Upper lobe of right lung (tissue), 1 donor: Measurements from ENCODE around the gene NWD2. TPM values are rescaled to one million over a fixed set of nuclear protein-coding genes. Genes with fewer than 3 reads are reported as not detected.

Experiments
- ATAC-seq: fragments of 200-7000 bp; cut with Tn5 transposase; one replicate; pipeline ENCODE4 v1.9.1; 2020; ENCODE audit warnings: mild to moderate bottlenecking, moderate library complexity
- DNase-seq: peaks from one replicate; pipeline ENCODE4 v3.0.0-alpha.2; 2020
- H3K27ac ChIP-seq: fragments of 200-600 bp; one replicate; pipeline ENCODE4 v1.8.0; 2022
- H3K27me3 ChIP-seq: fragments of 200-600 bp; one replicate; pipeline ENCODE4 v1.8.0; 2022; ENCODE audit warnings: mild to moderate bottlenecking
- H3K36me3 ChIP-seq: fragments of 200-600 bp; one replicate; pipeline ENCODE4 v1.8.0; 2022
- H3K4me1 ChIP-seq: fragments of 200-600 bp; one replicate; pipeline ENCODE4 v1.8.0; 2022
- H3K4me3 ChIP-seq: fragments of 200-600 bp; one replicate; pipeline ENCODE4 v1.8.0; 2022; ENCODE audit warnings: mild to moderate bottlenecking
- H3K9me3 ChIP-seq: fragments of 200-600 bp; one replicate; pipeline ENCODE4 v1.8.0; 2022
- intact Hi-C: fragments of 100-400 bp; cut with DNase I; formaldehyde crosslinking; loops from one replicate; pipeline ENCODE4 v1.11.0; 2022
- total RNA-seq: library from RNA; stranded (reverse); fragmentation: NEBNext Ultra II Directional; extraction: Animal tissue kit (Norgen Biotek cat#: 25700); gene quantifications from one replicate; pipeline ENCODE4 v1.2.1, GENCODE V29; 2021
- TF ChIP-seq, protein P1 (sequence below): fragments of 200-600 bp; IDR thresholded peaks from one replicate; pipeline ENCODE4 v1.8.0; 2022; ENCODE audit warnings: antibody characterized with exemption
- donor health status: DM: no; HTN: yes; CAD: no; lungs with severe emphysema.

NWD2 gene
- total RNA-seq, 1 donor from 2014 or later = not detected

DNA sequence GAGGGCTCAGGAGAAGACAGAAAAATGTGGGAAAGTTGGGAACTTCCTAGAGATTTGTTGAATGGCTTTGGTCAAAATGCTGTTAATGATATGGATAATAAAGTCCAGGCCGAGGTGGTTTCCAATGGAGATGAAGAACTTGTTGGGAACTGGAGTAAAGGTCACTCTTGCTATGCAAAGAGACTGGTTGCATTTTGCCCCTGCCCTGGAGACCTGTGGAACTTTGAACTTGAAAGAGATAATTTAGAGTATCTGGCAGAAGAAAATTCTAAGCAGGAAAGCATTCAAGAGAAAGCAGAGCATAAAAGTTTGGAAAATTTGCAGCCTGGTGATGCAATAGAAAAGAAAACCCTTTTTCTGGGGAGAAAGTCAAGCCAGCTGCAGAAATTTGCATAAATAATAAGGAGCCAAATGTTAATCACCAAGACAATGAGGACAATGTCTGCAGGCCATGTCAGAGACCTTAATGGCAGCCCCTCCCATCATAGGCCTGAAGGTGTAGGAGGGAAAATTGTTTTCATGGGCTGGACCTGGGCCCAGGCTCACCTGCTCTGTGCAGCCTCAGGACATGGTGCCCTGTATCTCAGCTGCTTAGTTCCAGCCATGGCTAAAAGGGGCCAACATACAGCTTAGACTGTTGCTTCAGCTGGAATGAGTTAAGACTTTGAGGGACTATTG, 237.8 kb downstream of the NWD2 start:
- Histone ChIP-seq H3K27me3 (no peaks in the 10 kb centered on the region), H3K9me3 (no peaks in the 10 kb centered on the region), H3K36me3 (no peaks in the 10 kb centered on the region), H3K27ac (no peak overlapping the region), H3K4me3 (no peak overlapping the region), H3K4me1 (no peaks in the 10 kb centered on the region)
- intact Hi-C loops = no loop called here
- DNase-seq (no peak), ATAC-seq (no peak)
- TF ChIP-seq, protein P1, sequence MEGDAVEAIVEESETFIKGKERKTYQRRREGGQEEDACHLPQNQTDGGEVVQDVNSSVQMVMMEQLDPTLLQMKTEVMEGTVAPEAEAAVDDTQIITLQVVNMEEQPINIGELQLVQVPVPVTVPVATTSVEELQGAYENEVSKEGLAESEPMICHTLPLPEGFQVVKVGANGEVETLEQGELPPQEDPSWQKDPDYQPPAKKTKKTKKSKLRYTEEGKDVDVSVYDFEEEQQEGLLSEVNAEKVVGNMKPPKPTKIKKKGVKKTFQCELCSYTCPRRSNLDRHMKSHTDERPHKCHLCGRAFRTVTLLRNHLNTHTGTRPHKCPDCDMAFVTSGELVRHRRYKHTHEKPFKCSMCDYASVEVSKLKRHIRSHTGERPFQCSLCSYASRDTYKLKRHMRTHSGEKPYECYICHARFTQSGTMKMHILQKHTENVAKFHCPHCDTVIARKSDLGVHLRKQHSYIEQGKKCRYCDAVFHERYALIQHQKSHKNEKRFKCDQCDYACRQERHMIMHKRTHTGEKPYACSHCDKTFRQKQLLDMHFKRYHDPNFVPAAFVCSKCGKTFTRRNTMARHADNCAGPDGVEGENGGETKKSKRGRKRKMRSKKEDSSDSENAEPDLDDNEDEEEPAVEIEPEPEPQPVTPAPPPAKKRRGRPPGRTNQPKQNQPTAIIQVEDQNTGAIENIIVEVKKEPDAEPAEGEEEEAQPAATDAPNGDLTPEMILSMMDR = no peak

DNA sequence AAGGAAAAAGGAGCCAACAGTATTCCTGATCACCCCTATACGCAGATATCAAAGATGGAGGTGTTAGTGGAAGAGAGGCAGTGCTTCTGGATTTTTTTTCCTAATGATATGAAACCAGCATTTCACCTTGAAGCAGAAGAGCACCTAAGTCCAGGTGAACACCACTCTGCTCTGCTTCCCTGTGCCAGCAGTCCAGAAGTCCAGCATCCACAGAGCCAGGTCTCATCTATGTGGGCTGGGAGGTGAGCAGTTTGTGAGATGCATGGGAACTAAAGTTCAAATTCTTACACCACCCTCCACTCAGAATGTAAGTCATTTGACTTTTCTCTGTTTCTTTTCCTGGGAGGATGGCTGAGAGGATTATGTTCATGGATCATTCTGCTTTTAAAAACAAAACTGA, 239.1 kb downstream of the NWD2 start:
- no peaks in the 10 kb centered on the region for H3K9me3 ChIP-seq
- ATAC-seq (no peak), DNase-seq (no peak)
- intact Hi-C loops = no loop called here
- no peaks in the 10 kb centered on the region for H3K4me1 ChIP-seq
- no peak overlapping the region for H3K4me3 ChIP-seq
- no peak overlapping the region for H3K27ac ChIP-seq
- TF ChIP-seq, protein P1 = no peak
- no peaks in the 10 kb centered on the region for H3K36me3 ChIP-seq
- no peaks in the 10 kb centered on the region for H3K27me3 ChIP-seq

DNA sequence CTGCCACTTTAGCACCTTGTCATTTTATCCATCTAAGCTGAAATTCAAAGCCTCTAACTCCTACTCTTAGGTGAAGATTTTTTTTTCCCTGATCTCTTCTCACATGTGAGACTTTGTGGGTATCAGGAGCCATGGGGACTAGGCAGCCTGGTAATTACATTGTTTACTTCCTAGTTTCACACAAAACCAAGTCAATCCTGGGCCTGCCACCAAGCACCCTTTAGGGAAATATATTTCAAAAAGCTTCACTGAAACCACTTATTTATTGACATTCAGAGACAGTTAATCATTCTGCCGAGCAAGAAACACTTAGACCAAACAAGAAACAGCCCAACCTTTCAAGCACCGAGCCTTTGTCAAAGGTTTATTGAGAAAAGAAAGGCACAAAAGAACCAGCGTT, 241.6 kb downstream of the NWD2 start:
- Histone ChIP-seq H3K4me3 (no peak overlapping the region), H3K9me3 (no peaks in the 10 kb centered on the region), H3K4me1 (no peaks in the 10 kb centered on the region), H3K27ac (no peak overlapping the region), H3K36me3 (no peaks in the 10 kb centered on the region), H3K27me3 (no peaks in the 10 kb centered on the region)
- ATAC-seq (no peak), DNase-seq (no peak)
- TF ChIP-seq, protein P1 = no peak
- intact Hi-C loops = no loop called here

DNA sequence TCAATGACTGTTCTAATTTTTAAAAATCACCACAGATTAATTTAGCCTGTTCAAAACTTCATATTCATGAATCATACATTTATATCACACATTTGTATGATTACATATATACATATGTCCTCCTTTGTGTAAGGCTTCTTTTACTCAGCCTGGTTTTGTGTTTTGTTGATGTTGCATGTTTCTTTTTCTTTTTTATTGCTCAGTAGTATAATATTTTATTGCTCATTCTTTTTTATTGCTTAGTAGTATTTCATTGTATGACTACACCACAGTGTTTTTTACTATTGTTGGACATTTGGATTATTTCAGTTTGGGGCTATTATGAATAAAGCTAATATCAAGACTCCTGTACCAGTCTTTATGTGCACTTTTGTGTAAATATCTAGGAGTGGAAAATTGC, 243.1 kb downstream of the NWD2 start:
- Histone ChIP-seq H3K4me3 (no peak overlapping the region), H3K27me3 (no peaks in the 10 kb centered on the region), H3K9me3 (no peaks in the 10 kb centered on the region), H3K27ac (no peak overlapping the region), H3K36me3 (no peaks in the 10 kb centered on the region), H3K4me1 (no peaks in the 10 kb centered on the region)
- DNase-seq (no peak), ATAC-seq (no peak)
- TF ChIP-seq, protein P1 = no peak
- intact Hi-C loops = no loop called here

DNA sequence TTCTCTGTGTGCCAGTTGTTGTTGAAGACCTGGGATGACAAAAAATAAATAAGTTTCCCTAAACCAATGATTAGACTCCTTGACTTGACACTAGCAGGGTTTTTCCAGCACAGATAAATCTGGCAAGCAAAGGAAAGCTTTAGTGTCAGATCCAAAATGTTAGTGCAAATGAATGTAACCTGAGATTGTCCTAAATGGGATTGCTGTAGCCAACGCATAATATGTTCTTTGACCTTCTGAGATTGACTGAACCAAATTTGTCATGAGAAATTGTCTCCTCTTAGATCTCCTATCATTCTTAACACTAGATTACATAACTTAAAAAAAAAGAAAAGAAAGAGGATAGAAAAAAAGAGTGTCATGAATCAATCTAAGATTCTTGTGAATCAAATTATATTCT, 245.2 kb downstream of the NWD2 start:
- ATAC-seq (no peak), DNase-seq (no peak)
- Histone ChIP-seq H3K4me3 (no peak overlapping the region), H3K9me3 (no peaks in the 10 kb centered on the region), H3K27ac (no peak overlapping the region), H3K36me3 (no peaks in the 10 kb centered on the region), H3K27me3 (no peaks in the 10 kb centered on the region), H3K4me1 (no peaks in the 10 kb centered on the region)
- TF ChIP-seq, protein P1 = no peak
- intact Hi-C loops = no loop called here
